HepG2 (cell line): ENCODE results near the gene TAS2R13. TPM values are rescaled to one million over a fixed set of nuclear protein-coding genes. Genes with fewer than 3 reads are reported as not detected.
A peak's percentile ranks its signal among the peaks of the same experiment; 100 is the strongest.

Experiments used
- ATAC-seq: fragments of 200-7000 bp; cut with Tn5 transposase; 3 replicates; pipeline ENCODE4 v1.9.1; 2020; ENCODE audit warnings: mild to moderate bottlenecking, moderate library complexity
- BruUV-seq: library from RNA; stranded (reverse); fragments of 400-500 nt; replicated peaks from 2 replicates; lab custom pipeline; 2021; lab: Mats Ljungman, UMichigan
- CTCF ChIA-PET: fragments of 300-600 bp; formaldehyde crosslinking; extraction: SDS; loops from one replicate; lab custom pipeline; 2021; ENCODE audit warnings: low total read pairs, inconsistent platforms, low intra/inter-chr PET ratio; lab: Yijun Ruan, JAX
- POLR2A ChIA-PET: fragments of 350-600 bp; sonication (Branson Sonifier 250); formaldehyde crosslinking; loops from one replicate; lab custom pipeline; 2020; ENCODE audit warnings: antibody characterized with exemption, inconsistent platforms; lab: Yijun Ruan, JAX
- DNase-seq: peaks from one replicate; pipeline ENCODE4 v3.0.0-alpha.2; 2015; ENCODE audit warnings: low spot score
- FAIRE-seq: peaks from 3 replicates; lab custom pipeline; 2011; peaks lifted over from hg19 to GRCh38; lab: Jason Lieb, UNC
- H2AFZ ChIP-seq: one replicate; pipeline ENCODE4 v1.6.1; 2011; ENCODE audit warnings: low read length, inconsistent platforms
- H3K27ac ChIP-seq: fragments of 300-600 bp; 3 replicates; pipeline ENCODE4 v1.8.0; 2011; ENCODE audit warnings: mixed run types, mild to moderate bottlenecking, mixed read lengths, low read length, inconsistent platforms; ENCODE audit not compliant: insufficient read depth; ENCODE audit errors: extremely low read length
- H3K27me3 ChIP-seq, 2 experiments: fragments of 200-600 bp in 1 of 2; 2 replicates in 1 of 2; 3 replicates in 1 of 2; pipeline versions ENCODE4 v1.6.0 to v1.8.0; 2011; ENCODE audit warnings: low read length in 2 of 2, mild to moderate bottlenecking in 2 of 2, moderate library complexity in 2 of 2, inconsistent platforms in 1 of 2; ENCODE audit not compliant: insufficient read depth in 2 of 2, control insufficient read depth in 1 of 2
- H3K36me3 ChIP-seq, 2 experiments: fragments of 200-600 bp in 1 of 2; replicated peaks in 1 of 2; 2 replicates in 1 of 2; 3 replicates in 1 of 2; pipeline versions ENCODE4 v1.5.1 to v1.8.0; 2011; ENCODE audit warnings: low read length in 2 of 2, inconsistent platforms in 1 of 2; ENCODE audit not compliant: insufficient read depth in 2 of 2, control insufficient read depth in 1 of 2
- H3K4me1 ChIP-seq: 2 replicates; pipeline ENCODE4 v1.5.1; 2012; ENCODE audit warnings: low read length, inconsistent platforms; ENCODE audit not compliant: insufficient read depth
- H3K4me2 ChIP-seq: 2 replicates; pipeline ENCODE4 v1.6.0; 2011; ENCODE audit warnings: low read depth, low read length, inconsistent platforms
- H3K4me3 ChIP-seq, 3 experiments: fragments of 200-600 bp in 1 of 3; sonication (generic), shearing (Covaris generic) in 1 of 3; replicated peaks in 1 of 3; 2 replicates each; pipeline ENCODE4 v1.5.1; 2011 to 2016; ENCODE audit warnings: low read length in 3 of 3, inconsistent platforms in 2 of 3, low read depth in 2 of 3, mild to moderate bottlenecking in 2 of 3, control low read depth in 1 of 3, mixed read lengths in 1 of 3; ENCODE audit not compliant: insufficient read depth in 1 of 3
- H3K79me2 ChIP-seq: one replicate; pipeline ENCODE4 v1.6.1; 2011; ENCODE audit warnings: low read length, inconsistent platforms; ENCODE audit not compliant: insufficient read depth
- H3K9ac ChIP-seq: 2 replicates; pipeline ENCODE4 v1.6.0; 2011; ENCODE audit warnings: mild to moderate bottlenecking, low read depth, low read length, inconsistent platforms; ENCODE audit not compliant: insufficient read depth
- H3K9me3 ChIP-seq: 2 replicates; pipeline ENCODE4 v1.5.1; 2012; ENCODE audit warnings: mild to moderate bottlenecking, low read length
- H4K20me1 ChIP-seq: 2 replicates; pipeline ENCODE4 v1.6.0; 2011; ENCODE audit warnings: inconsistent platforms, mild to moderate bottlenecking, low read length, moderate library complexity; ENCODE audit not compliant: insufficient read depth
- AGO1 ChIP-seq: fragments of 200-400 bp; formaldehyde crosslinking; IDR thresholded peaks from 2 replicates; pipeline ENCODE4 v1.6.1; 2017; ENCODE audit warnings: mild to moderate bottlenecking, low read depth, low read length, moderate library complexity; ENCODE audit not compliant: poor library complexity, severe bottlenecking
- ETV5 ChIP-seq: IDR thresholded peaks from 2 replicates; pipeline ENCODE4 v1.6.1; 2018; ENCODE audit warnings: missing biosample characterization, missing genetic modification reagents, inconsistent platforms, borderline replicate concordance
- FOSL2 ChIP-seq: sonication (generic); formaldehyde crosslinking; IDR thresholded peaks from 2 replicates; pipeline ENCODE4 v1.4.0; 2020; ENCODE audit warnings: missing genetic modification reagents
- HCFC1 ChIP-seq: fragments of 150-350 bp; IDR thresholded peaks from 2 replicates; pipeline ENCODE4 v1.6.1; 2014; ENCODE audit warnings: low read depth, low read length
- HNRNPLL ChIP-seq: fragments of 200-400 bp; formaldehyde crosslinking; IDR thresholded peaks from 2 replicates; pipeline ENCODE4 v1.6.1; 2017; ENCODE audit warnings: mild to moderate bottlenecking, low read depth, low read length; ENCODE audit not compliant: poor library complexity, severe bottlenecking
- NFE2 ChIP-seq: sonication (generic); formaldehyde crosslinking; IDR thresholded peaks from 2 replicates; pipeline ENCODE4 v1.4.0; 2020; ENCODE audit warnings: missing genetic modification reagents
- NFE2L2 ChIP-seq: fragments of 150-350 bp; IDR thresholded peaks from 2 replicates; pipeline ENCODE4 v1.6.1; 2014; ENCODE audit warnings: low read length
- NR2C2 ChIP-seq: sonication (generic); formaldehyde crosslinking; IDR thresholded peaks from 2 replicates; pipeline ENCODE4 v1.4.0; 2020; ENCODE audit warnings: missing genetic modification reagents, mild to moderate bottlenecking, moderate library complexity, borderline replicate concordance
- SNAPC2 ChIP-seq: sonication (generic); formaldehyde crosslinking; IDR thresholded peaks from 2 replicates; pipeline ENCODE4 v1.8.1; 2022; ENCODE audit warnings: mild to moderate bottlenecking, missing genetic modification reagents
- ZKSCAN8 ChIP-seq: IDR thresholded peaks from 2 replicates; pipeline ENCODE4 v1.6.1; 2016; ENCODE audit warnings: borderline replicate concordance, missing genetic modification reagents, missing compliant biosample characterization
- ZNF777 ChIP-seq: sonication (generic); formaldehyde crosslinking; IDR thresholded peaks from 2 replicates; pipeline ENCODE4 v1.4.0; 2020; ENCODE audit warnings: missing genetic modification reagents
- WGBS: methylation state at CpG from one replicate; pipeline ENCODE4 v1.1.6; 2017; ENCODE audit warnings: low lambda C conversion rate; 5-methylcytosine and 5-hydroxymethylcytosine counted together
- in situ Hi-C: cut with HindIII; loops from 2 replicates; pipeline ENCODE4 v1.10.0; 2017; ENCODE audit warnings: low pct_unique_long_range_greater_than_20kb; ENCODE audit not compliant: extremely low pct_ligation_motif_present
- intact Hi-C: fragments of 100-400 bp; cut with micrococcal nuclease; formaldehyde crosslinking; loops from one replicate; pipeline ENCODE4 v1.10.0; 2022; ENCODE audit not compliant: unreplicated experiment
- polyA plus RNA-seq, 8 experiments: library from polyadenylated mRNA; depleted of rRNA in 3 of 8; stranded (reverse) in 7 of 8; unstranded in 1 of 8; fragments of >200 nt; fragmentation: Illumina TruSeq in 4 of 8; extraction: Trizol in 4 of 8; gene quantifications; 2 replicates each; pipeline versions ENCODE4 v1.2.1 to v1.2.3, GENCODE V29; 2011 to 2016; ENCODE audit warnings: low read depth in 4 of 8, missing spikeins in 1 of 8, mixed read lengths in 1 of 8; ENCODE audit not compliant: insufficient read depth in 1 of 8
- total RNA-seq, 5 experiments: library from RNA; depleted of rRNA; stranded (reverse); fragments of >200 nt; fragmentation: Illumina TruSeq; extraction: Trizol; gene quantifications; 2 replicates each; pipeline ENCODE4 v1.2.3, GENCODE V29; 2016; ENCODE audit warnings: low read depth in 1 of 5
- TF ChIP-seq, protein P1 (sequence below): sonication (generic); formaldehyde crosslinking; IDR thresholded peaks from 2 replicates; pipeline ENCODE4 v1.8.1; 2023; ENCODE audit warnings: mild to moderate bottlenecking, moderate library complexity, missing genetic modification reagents
- TF ChIP-seq, protein P2 (sequence below): IDR thresholded peaks from 2 replicates; pipeline ENCODE4 v1.6.1; 2016; ENCODE audit warnings: low read depth
- TF ChIP-seq, protein P3 (sequence below): IDR thresholded peaks from 2 replicates; pipeline ENCODE4 v1.6.1; 2018; ENCODE audit warnings: missing genetic modification reagents
- TF ChIP-seq, protein P4 (sequence below): sonication (generic); formaldehyde crosslinking; IDR thresholded peaks from 2 replicates; pipeline ENCODE4 v1.4.0; 2020; ENCODE audit warnings: missing genetic modification reagents, borderline replicate concordance

TAS2R13 gene
- total and polyA plus RNA-seq, 2 of the 13 experiments (the other 11 are each of a cell fraction or from before 2014, with no cell fraction given): 0.33 to 1.3 TPM

DNA sequence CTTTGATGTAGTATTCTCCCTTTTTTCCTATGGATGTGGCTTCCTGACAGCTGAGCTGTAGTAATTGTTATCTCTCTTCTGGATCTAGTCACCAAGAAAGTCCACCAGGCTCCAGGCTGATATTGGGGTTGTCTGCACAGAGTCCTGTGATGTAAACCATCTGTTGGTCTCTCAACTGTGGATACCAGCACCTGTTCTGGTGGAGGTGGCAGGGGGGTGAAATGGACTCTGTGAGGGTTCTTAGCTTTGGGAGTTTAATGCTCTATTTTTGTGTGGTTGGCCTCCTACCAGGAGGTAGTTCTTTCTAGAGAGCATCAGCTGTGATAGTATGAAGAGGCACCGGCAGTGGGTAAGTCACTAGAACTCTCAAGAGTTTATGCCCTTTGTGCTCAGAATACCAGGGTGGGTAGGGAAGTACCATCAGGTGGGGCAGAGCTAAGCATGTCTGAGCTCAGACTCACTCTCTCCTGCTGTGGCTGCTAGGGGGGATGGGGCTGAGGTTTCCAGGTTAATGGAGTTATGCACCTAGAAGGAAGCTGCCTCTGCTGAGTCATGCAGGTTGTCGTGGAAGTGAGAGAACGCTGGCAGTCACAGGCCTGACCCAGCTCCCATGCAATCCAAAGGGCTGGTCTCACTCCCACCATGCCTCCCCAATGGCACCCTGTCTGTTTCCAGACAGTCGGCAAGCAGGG, 32.7 kb upstream of the TAS2R13 start:
- TF ChIP-seq, protein P1, sequence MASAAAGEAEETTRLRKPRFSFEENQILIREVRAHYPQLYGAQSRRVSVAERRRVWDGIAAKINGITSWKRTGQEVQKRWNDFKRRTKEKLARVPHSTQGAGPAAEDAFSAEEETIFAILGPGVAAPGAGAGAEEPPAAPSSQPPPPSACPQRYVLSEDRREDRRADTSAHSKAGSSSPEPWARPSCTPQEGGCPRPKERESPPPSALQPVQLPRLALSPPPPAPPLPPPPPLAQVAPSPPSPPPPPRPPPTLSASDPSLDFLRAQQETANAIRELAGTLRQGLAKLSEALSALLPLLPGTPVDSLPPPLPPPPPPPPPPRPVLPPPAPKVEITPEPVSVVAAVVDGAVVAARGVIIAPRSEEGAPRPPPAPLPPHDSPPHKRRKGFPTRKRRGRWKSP (CRISPR knock-in tag): no peak
- TF ChIP-seq NFE2: peak; percentile 69; the same call in 1 of the 2 replicates
- TF ChIP-seq, protein P2, sequence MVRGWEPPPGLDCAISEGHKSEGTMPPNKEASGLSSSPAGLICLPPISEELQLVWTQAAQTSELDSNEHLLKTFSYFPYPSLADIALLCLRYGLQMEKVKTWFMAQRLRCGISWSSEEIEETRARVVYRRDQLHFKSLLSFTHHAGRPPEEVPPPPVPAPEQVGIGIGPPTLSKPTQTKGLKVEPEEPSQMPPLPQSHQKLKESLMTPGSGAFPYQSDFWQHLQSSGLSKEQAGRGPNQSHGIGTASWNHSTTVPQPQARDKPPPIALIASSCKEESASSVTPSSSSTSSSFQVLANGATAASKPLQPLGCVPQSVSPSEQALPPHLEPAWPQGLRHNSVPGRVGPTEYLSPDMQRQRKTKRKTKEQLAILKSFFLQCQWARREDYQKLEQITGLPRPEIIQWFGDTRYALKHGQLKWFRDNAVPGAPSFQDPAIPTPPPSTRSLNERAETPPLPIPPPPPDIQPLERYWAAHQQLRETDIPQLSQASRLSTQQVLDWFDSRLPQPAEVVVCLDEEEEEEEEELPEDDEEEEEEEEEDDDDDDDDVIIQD (CRISPR knock-in tag): no peak
- TF ChIP-seq, protein P3, sequence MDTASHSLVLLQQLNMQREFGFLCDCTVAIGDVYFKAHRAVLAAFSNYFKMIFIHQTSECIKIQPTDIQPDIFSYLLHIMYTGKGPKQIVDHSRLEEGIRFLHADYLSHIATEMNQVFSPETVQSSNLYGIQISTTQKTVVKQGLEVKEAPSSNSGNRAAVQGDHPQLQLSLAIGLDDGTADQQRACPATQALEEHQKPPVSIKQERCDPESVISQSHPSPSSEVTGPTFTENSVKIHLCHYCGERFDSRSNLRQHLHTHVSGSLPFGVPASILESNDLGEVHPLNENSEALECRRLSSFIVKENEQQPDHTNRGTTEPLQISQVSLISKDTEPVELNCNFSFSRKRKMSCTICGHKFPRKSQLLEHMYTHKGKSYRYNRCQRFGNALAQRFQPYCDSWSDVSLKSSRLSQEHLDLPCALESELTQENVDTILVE (CRISPR knock-in tag): no peak
- TF ChIP-seq ZKSCAN8 (CRISPR knock-in tag): no peak
- no peak for TF ChIP-seq HCFC1
- TF ChIP-seq, protein P4, sequence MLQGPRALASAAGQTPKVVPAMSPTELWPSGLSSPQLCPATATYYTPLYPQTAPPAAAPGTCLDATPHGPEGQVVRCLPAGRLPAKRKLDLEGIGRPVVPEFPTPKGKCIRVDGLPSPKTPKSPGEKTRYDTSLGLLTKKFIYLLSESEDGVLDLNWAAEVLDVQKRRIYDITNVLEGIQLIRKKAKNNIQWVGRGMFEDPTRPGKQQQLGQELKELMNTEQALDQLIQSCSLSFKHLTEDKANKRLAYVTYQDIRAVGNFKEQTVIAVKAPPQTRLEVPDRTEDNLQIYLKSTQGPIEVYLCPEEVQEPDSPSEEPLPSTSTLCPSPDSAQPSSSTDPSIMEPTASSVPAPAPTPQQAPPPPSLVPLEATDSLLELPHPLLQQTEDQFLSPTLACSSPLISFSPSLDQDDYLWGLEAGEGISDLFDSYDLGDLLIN (CRISPR knock-in tag): no peak
- TF ChIP-seq FOSL2 (CRISPR knock-in tag): peak; percentile 52
- no peak for TF ChIP-seq AGO1
- TF ChIP-seq NR2C2 (CRISPR knock-in tag): no peak
- TF ChIP-seq ETV5 (CRISPR knock-in tag): no peak
- TF ChIP-seq HNRNPLL: no peak
- TF ChIP-seq ZNF777 (CRISPR knock-in tag): no peak
- no peak for TF ChIP-seq SNAPC2
- peak; percentile 46 for TF ChIP-seq NFE2L2
- peaks cover 13% of the 10 kb centered on the region for H3K4me1 ChIP-seq
- no peaks in the 10 kb centered on the region for H4K20me1 ChIP-seq
- ATAC-seq: peak; percentile 48
- no peak overlapping the region for H3K9ac ChIP-seq
- intact Hi-C loops (no loop called here), in situ Hi-C loops (no loop called here)
- H3K9me3 ChIP-seq: peaks cover 9% of the 10 kb centered on the region; the same call in 1 of the 2 replicates
- POLR2A ChIA-PET: interaction anchor here (0.6 to 1.2 kb wide), 2 partner anchors 8 to 229 kb away, joined by 3 to 4 read pairs; partner anchors contain the start of gene SMIM10L1
- H3K4me3 ChIP-seq: no peak overlapping the region
- WGBS: 83% methylated on average over 1 of the region's 4 CpGs
- no peaks in the 10 kb centered on the region for H3K36me3 ChIP-seq
- H3K27me3 ChIP-seq: no peaks in the 10 kb centered on the region
- no TSS peak for BruUV-seq
- H2AFZ ChIP-seq: no peak overlapping the region
- no peaks in the 10 kb centered on the region for H3K79me2 ChIP-seq
- DNase-seq: peak; percentile 28
- no peak overlapping the region for H3K4me2 ChIP-seq
- CTCF ChIA-PET: no interaction called here
- no peak for FAIRE-seq
- no peak overlapping the region for H3K27ac ChIP-seq
